HL-60 (cell line): ENCODE results near the gene GTF3C5.
A peak's percentile ranks its signal among the peaks of the same experiment; 100 is the strongest.

Experiments
- DNase-seq, 2 experiments: peaks; one replicate each; pipeline ENCODE4 v3.0.0-alpha.2; 2010 to 2020; ENCODE audit warnings: low read depth in 1 of 2, low spot score in 1 of 2
- H3K27ac ChIP-seq: fragments of 250-450 bp; sonication (Bioruptor Pico); replicated peaks from 2 replicates; pipeline ENCODE4 v1.5.1; 2020; ENCODE audit warnings: mild to moderate bottlenecking, moderate library complexity
- H3K27me3 ChIP-seq: fragments of 250-450 bp; sonication (Bioruptor Pico); 2 replicates; pipeline ENCODE4 v1.5.1; 2021; ENCODE audit warnings: mild to moderate bottlenecking, moderate library complexity; ENCODE audit not compliant: insufficient read depth, poor library complexity, severe bottlenecking
- H3K4me3 ChIP-seq: replicated peaks from 2 replicates; pipeline ENCODE4 v1.5.1; 2011; ENCODE audit warnings: mild to moderate bottlenecking, control low read depth, low read length; ENCODE audit not compliant: insufficient read depth
- GABPA ChIP-seq: IDR thresholded peaks from 2 replicates; pipeline ENCODE4 v1.6.1; 2012; ENCODE audit warnings: low read depth
- POLR2AphosphoS5 ChIP-seq: IDR thresholded peaks from 2 replicates; pipeline ENCODE4 v1.6.1; 2012; ENCODE audit warnings: low read depth
- SPI1 ChIP-seq: IDR thresholded peaks from 2 replicates; pipeline ENCODE4 v1.6.1; 2012; ENCODE audit warnings: low read depth, mild to moderate bottlenecking, borderline replicate concordance
- TF ChIP-seq, protein P1 (sequence below): IDR thresholded peaks from one replicate; pipeline ENCODE4 v1.5.1; 2011; ENCODE audit warnings: low read length, control low read depth, inconsistent platforms; ENCODE audit not compliant: insufficient read depth
- TF ChIP-seq, protein P2 (sequence below): IDR thresholded peaks from 2 replicates; pipeline ENCODE4 v1.6.1; 2012; ENCODE audit warnings: low read depth; ENCODE audit not compliant: insufficient replicate concordance

GTF3C5 gene

DNA sequence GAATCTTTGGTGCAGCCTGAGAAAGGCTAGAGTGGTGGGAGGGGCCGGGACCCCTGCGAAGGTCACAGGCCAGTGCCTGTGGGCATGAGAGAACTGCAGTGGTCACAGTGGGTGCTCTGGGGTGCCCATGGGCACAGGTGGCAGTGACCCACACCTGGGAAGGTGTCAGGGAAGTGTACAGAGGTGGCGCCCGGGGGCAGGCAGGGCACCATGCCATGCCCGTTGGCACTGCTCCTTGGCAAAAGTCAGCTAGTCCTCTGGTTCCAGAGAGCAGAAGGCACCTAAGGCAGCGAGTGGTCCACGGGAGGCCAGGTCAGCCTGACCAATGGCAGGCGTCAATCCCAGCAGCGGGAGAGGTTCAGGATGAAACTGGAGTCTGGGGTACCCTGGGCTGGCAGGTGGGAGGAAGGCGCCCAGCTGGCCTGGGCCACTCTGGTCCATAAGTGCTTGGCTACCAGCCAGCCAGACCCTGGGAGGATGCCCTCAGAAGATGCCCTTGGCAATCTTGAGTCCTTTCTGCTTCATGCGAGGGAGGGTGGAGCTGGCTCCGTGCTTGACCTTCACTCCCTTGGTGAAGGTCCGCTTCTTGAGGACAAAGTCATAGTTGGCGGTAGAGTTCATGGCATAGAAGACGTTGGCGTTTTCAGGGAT, 67.4 kb downstream of the GTF3C5 start:
- no peak overlapping the region for H3K27ac ChIP-seq
- TF ChIP-seq GABPA, result no peak
- TF ChIP-seq POLR2AphosphoS5, result peak; percentile 11; the same call in 1 of the 2 replicates
- TF ChIP-seq, protein P1, sequence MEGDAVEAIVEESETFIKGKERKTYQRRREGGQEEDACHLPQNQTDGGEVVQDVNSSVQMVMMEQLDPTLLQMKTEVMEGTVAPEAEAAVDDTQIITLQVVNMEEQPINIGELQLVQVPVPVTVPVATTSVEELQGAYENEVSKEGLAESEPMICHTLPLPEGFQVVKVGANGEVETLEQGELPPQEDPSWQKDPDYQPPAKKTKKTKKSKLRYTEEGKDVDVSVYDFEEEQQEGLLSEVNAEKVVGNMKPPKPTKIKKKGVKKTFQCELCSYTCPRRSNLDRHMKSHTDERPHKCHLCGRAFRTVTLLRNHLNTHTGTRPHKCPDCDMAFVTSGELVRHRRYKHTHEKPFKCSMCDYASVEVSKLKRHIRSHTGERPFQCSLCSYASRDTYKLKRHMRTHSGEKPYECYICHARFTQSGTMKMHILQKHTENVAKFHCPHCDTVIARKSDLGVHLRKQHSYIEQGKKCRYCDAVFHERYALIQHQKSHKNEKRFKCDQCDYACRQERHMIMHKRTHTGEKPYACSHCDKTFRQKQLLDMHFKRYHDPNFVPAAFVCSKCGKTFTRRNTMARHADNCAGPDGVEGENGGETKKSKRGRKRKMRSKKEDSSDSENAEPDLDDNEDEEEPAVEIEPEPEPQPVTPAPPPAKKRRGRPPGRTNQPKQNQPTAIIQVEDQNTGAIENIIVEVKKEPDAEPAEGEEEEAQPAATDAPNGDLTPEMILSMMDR, result no peak
- TF ChIP-seq, protein P2, sequence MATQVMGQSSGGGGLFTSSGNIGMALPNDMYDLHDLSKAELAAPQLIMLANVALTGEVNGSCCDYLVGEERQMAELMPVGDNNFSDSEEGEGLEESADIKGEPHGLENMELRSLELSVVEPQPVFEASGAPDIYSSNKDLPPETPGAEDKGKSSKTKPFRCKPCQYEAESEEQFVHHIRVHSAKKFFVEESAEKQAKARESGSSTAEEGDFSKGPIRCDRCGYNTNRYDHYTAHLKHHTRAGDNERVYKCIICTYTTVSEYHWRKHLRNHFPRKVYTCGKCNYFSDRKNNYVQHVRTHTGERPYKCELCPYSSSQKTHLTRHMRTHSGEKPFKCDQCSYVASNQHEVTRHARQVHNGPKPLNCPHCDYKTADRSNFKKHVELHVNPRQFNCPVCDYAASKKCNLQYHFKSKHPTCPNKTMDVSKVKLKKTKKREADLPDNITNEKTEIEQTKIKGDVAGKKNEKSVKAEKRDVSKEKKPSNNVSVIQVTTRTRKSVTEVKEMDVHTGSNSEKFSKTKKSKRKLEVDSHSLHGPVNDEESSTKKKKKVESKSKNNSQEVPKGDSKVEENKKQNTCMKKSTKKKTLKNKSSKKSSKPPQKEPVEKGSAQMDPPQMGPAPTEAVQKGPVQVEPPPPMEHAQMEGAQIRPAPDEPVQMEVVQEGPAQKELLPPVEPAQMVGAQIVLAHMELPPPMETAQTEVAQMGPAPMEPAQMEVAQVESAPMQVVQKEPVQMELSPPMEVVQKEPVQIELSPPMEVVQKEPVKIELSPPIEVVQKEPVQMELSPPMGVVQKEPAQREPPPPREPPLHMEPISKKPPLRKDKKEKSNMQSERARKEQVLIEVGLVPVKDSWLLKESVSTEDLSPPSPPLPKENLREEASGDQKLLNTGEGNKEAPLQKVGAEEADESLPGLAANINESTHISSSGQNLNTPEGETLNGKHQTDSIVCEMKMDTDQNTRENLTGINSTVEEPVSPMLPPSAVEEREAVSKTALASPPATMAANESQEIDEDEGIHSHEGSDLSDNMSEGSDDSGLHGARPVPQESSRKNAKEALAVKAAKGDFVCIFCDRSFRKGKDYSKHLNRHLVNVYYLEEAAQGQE, result no peak
- no peaks in the 10 kb centered on the region for H3K27me3 ChIP-seq
- no peak overlapping the region for H3K4me3 ChIP-seq
- no peak for DNase-seq

DNA sequence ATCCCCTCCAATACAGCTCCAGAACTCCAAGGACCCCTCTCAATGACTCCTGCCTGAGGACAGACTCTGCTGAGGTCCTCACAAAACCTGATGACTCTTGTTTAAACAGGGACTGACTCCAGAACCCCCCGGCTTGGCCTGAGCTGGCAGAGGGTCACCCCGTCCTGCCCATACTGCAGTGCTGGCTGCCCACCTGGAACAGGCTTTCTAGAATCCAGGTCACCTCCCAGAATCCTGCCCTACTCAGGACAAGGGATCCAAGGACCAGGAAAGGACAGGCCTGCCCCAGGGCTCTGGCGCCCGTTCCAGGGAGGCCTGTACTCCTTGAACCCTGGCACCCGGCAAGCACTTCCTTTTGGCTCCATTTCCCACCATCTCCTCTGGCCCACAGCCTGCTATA, 68.1 kb downstream of the GTF3C5 start:
- Histone ChIP-seq H3K4me3 (no peak overlapping the region), H3K27ac (no peak overlapping the region), H3K27me3 (no peaks in the 10 kb centered on the region)
- DNase-seq, result no peak
- TF ChIP-seq SPI1 (no peak), POLR2AphosphoS5 (peak; percentile 6; the same call in 1 of the 2 replicates)

- TF ChIP-seq GABPA (no peak), SPI1 (no peak), POLR2AphosphoS5 (no peak)
- TF ChIP-seq, protein P2, result no peak
- TF ChIP-seq, protein P1, result no peak
- H3K27me3 ChIP-seq, result no peaks in the 10 kb centered on the region
- no peak for DNase-seq
- H3K4me3 ChIP-seq, result no peak overlapping the region
- H3K27ac ChIP-seq, result no peak overlapping the region
Measured at GRCh38 chr9:133099726-133100505, 69.1 kb downstream of the GTF3C5 start.

GRCh38 chr9:133100506-133101355, 69.9 kb downstream of the GTF3C5 start:
- Histone ChIP-seq H3K27me3 (no peaks in the 10 kb centered on the region), H3K4me3 (no peak overlapping the region), H3K27ac (no peak overlapping the region)
- DNase-seq, result no peak
- TF ChIP-seq, protein P2, result no peak
